CD4-positive, alpha-beta T cell treated with Interleukin-2 at 100 ng/mL for 4 hours (primary cell): ENCODE measurements around the gene GPR153.

Experiments
- DNase-seq: peaks from one replicate; pipeline ENCODE4 v3.0.0-alpha.2; 2020; ENCODE audit warnings: low spot score

The GPR153 gene

DNA sequence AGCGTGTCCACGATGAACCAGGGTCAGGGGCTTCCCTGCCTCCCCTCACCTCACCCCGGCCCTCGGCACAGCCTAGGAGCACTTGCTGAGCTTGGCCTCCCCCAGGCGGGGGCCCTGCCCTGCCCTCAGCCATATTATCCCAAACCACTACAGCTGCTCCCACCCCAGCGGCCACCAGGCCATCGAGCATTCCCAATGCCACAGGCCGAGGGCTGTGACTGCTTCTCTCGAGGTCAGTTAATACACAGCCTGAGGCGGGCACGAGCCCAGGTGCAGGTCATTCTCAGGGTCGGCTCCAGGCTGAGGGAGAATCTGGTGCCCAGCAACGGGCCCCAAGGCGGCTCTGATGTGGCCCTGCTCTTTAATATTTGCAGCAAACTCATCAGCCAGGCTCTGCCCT lies 8.4 kb upstream of the GPR153 start:
- DNase-seq: no peak

- DNase-seq: no peak
Measured at GRCh38 chr1:6268415-6268814, 7.5 kb upstream of the GPR153 start.

DNA sequence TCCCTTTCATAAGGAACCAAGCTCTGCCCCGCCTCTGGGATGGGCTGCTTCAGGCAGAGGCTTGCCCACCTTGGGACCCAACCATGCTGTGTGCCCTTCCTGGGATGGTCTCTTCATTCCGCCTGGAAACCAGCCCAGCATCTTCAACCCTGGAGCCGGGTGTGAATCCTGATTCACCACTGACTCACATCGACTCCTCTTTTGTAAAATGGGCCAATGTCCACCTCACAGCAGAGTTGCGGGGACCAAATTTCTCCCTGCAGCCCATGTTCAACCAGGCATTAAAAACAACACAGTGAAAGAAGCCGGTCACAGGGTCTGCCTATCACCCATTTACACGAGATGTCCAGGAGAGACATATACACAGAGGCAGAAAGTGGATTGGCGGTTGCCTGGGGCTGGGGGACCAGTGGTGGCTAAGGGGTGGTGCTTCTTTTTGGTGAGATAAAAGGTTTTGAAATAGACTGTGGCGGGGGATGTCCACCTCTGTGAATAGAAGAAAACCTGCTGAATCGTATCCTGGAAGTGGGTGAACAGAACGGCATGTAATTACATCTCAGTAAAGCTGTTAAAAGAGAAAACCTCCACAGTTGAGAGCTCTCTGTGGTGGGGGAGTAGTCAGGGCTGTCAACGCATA lies 6.9 kb upstream of the GPR153 start:
- DNase-seq: no peak

GRCh38 chr1:6266641-6267040 lies 5.7 kb upstream of the GPR153 start:
- no peak for DNase-seq

DNA sequence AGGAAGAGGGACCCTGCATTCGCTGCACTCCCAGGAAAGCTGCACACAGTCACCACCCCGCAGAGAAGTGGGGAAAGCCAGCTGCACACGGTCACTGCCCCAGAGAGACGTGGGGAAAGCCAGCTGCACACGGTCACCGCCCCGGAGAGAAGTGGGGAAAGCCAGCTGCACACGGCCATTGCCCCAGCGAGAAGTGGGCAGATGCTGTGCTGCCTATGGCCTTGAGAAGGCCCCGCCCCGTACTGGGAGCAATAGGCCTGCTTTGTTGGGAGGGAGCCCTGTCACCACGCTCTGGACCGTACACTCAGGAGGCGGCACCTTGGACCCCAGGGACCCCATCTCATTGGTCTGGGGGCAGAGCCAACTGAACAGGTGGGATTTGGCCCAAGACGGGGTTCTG lies 4.3 kb upstream of the GPR153 start:
- no peak for DNase-seq

DNA sequence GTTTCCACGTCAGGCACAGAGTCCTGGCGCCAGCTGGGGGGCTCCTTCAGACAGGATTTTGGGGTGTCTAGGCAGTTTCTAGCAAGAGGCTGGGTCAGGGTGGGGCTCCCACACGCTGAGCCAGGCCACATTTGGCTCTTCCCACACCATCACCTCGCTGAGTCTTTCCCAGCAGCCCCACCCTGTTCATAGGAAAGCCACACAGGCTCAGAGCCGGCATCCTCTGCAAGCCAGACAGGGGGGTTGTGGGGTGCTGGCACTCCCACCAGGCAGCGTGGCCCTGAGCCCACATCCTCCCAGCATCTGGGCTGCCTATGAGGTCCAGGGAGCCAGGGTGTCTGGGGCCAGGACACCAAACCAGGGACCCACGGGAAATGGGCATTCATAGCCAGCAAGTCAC lies 2.8 kb upstream of the GPR153 start:
- DNase-seq: no peak

DNA sequence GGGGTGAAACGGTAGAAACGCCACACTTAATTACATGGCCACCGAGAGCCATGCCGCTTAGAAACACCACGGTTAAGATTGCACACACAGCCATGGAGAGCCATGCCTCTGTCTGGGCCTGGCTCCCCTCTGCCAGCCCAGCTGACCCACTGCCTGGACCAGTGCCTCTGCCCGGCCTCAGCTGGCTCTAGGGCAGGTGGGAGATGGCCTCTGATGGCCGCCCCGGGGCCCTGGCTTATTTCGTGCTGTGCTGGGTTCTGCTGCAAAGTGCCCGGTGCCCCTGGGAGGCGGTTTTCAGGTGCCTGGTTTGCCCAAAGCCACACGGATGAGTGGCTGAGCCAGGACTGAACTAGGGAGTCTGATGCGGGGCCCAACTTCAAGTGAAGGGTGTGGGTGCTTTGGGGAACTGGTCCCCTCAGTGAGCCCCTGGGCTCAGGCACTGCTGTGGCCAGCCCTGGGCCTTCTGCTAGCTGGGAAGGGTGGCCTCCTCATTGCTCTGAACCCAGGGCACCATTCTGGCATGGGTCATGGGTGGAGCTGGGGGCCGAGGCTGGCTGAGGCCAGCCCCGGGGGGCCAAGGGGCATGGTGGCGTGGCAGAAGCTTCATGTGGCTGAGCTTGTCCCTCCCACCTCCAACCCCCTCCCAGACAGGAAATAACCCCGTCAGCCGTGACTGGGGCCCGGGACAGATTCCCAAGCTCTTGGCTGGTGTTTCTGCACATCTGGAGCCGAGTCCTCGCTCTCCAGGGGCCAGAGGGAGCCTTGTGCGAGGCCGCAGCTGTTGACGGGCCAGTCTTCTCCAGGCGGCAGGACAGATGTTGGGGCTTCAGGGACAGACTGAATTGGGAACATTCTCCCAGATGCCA lies 1.9 kb upstream of the GPR153 start:
- no peak for DNase-seq

DNA sequence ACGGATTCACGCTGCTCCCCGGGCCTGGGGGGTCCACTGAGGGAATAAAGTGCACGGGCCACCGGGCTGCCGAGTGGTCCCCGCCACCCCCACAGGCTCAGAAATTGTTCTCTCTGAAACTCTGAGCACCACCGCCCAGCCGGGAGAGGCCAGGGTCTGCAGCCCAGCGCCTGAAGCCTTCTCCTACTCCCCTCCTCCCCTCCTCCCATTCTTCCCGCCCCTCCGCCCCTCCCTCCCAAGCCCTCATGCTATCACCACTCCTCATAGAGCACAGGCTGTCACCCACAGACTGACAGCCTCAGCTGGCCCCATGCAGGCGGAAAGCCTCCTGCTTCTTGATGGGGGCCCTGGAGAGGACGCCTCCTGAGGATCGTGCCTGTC lies 707 bp upstream of the GPR153 start:
- no peak for DNase-seq

DNA sequence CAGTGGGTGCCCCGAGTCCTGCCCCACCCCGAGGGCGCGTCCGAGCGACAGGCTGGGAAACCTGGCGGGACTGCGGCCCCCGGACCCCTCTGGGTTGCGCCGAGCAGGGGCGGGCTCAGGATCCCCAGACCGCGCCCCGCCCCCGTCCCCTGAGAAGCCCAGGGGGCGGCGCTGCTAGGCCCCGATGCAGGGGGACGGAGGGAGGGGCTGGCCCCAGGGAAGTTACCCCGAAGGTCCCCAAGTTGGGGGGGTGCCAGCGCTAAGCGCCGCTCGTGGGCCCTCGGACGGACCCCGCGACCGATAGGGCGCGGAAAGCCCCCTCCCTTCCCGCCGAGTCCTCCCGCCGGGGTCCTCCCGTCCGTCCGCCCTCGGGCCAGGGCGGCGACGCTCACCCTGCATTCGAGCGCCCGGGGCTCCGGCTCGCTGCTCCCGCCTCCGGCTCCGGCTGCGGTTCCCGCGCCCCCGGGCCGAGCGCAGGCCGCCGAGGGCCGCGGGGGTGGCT lies 414 bp downstream of the GPR153 start:
- DNase-seq: no peak

- DNase-seq: peak; percentile 72
Measured at GRCh38 chr1:6259491-6260362, 1.2 kb downstream of the GPR153 start.

DNA sequence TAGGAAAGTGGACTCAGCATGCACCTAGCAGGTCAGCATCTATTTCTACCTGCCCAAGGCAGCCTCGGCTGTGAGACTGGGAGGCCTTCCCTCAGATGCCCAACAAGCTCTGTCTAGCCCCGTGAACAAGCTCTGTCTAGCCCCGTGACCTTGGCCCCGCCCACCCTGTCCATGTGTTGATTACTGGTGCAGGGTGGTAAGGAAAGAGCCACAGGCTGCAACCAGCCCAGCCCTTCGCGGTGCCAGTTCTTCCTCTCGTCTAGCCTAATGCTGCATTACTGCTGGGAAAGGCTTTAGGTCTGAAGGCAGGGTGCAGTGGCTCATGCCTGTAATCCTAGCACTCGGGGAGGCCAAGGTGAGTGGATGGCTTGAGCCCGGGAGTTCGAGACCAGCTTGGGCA lies 2.2 kb downstream of the GPR153 start:
- no peak for DNase-seq

DNA sequence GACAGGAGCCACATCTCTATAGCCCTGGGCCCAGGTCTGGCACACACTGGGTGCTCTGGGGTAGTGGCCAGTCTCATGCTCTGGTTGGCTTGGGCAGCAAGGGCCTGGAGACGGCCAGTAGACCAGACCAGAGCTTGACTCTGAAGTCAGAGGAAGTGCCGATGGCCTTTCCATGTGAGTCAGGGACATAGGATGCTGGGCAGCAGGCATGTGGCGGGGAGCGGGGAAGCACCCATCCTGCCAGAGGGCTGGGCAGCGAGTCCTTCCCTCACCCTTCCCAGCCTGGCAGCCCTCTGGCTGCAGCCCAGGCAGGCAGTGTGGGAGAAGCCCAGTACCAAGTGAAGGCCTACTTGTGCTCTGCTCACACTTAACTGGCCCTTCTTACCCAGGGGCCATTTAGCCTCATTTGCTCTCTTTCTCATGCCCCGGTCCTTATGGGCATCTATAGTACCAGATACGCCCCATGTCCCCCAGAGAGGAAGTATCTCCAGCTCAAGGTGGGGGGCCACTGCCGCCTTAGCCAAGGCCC lies 3.3 kb downstream of the GPR153 start:
- no peak for DNase-seq

- DNase-seq: no peak
Measured at GRCh38 chr1:6256645-6257044, 4.3 kb downstream of the GPR153 start.

- DNase-seq: no peak
Measured at GRCh38 chr1:6254691-6255090, 6.2 kb downstream of the GPR153 start.

GRCh38 chr1:6253380-6253779 lies 7.5 kb downstream of the GPR153 start:
- no peak for DNase-seq

DNA sequence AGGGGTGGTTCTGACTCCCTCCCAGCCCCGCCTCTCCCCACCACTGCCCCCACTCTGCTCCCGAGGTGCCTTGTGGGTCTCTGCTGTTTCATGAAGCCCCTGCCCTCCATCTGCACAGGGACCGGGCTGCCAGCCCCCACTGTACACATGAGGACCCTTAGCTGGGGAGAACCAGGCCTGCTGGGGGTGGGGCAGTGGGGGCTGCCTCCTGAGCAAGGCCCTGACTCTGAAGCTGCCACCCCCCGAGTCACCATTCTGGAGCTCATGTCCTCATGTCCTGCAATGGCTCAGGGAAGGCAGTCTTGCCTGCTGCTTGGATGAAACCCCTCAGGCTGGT lies 8.6 kb downstream of the GPR153 start:
- no peak for DNase-seq

DNA sequence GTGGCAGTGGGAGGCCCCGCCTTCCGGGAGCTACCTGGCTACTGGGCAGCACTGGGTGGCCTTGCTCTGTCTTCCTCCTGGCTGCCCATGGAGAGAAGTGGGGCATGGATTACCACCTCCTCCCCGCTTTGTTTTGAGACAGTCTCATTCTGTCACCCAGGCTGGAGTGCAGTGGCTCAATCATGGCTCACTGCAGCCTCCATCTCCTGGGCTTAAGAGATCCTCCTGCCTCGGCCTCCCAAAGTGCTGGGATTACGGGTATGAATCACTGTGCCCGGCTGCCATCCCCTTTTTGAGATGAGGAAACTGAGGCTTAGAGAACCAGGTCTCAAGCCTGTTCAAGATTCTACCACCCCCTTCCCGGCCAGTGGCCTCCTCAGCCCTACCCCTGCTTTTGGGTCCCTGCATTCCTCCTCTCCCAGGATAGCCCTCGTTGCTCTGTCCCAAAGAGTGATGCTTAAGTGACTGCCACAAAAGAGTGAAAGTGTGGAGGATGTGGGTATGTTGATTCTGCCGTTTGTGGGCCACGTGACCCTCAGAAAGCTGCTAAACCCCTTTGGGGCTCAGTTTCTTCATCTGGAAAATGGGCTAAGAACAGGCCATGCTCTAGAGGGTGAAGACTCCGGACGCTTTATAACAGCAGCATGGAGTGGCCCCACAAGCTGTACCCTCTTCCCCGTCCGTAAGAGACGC lies 9.1 kb downstream of the GPR153 start:
- no peak for DNase-seq

DNA sequence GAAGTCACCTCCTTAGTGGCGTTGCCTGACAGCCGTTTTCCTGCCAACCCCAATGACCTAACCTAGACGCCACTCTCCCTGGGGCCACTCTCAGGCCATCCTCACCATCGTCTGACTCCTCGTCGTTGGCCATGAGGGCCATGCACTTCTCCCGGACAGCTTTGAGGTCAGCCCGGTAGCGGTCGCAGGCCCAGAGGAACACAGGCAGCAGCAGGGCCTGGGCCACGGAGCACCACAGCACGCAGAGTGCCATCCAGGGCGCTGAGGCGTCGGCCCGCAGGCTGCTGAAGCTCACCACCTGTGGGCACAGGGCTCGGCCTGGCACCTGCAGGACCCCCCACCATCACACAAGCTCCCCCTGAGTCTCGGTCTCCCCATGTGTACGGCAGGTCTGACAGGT lies 9.7 kb downstream of the GPR153 start:
- no peak for DNase-seq

DNA sequence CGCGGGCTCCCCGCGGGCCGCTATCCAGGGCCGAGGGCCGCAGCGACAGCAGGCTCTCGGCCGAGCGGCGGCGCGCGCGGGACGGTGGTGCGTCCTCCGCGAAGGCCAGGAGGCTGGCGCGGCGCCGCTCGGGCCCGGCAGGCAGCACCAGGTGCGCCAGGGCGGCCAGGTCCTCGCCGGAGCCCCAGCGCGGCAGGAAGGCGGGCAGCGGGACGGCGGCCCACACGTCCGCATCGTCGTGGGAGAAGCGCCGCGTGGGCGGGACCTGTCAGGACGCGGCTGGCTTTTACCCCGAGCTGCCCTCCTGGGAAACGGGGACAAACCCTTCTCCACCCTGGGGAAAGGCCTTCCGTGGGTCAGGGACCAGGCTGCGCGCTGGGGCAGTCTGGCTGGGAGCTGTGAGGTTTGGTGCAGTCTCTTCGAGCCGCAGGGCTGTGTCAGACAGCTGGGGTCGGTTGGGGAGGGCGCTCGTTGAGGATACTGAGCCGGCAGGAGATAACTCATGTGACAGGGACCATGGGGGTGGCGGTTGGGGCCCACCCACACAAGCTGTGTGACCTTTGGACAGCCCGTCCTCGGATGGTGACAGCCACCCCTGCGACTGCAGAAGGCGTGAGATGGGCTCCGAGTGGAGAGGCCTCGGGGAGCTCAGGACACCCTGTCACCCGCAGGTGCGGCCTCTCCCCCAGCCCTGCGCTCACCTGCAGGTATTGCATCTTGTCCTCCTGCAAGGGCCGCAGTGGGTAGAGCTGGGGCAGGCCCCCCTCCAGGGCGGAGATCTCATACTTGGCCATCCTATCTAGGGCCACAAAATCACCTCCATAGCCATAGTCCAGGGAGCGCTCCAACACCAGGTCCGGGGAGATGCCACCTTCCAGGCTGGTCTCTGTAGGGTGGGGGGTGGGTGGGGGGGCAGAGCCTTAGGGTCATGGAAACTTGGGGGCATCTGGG lies 10.9 kb downstream of the GPR153 start:
- DNase-seq: no peak

- no peak for DNase-seq
Measured at GRCh38 chr1:6248932-6249738, 11.8 kb downstream of the GPR153 start.
